ENCODE results near the gene CWC25. TPM values are rescaled to one million over a fixed set of nuclear protein-coding genes. Genes with fewer than 3 reads are reported as not detected.

Gene CWC25
- total RNA-seq, 4 donors from 2014 or later = 31.5 to 74.8 (median 34.4) TPM

GRCh38 chr17:38773258-38773657, 51.9 kb downstream of the CWC25 start:
- Histone ChIP-seq H3K4me1 (no peaks in the 10 kb centered on the region), H3K27ac (no peak overlapping the region), H3K4me3 (no peak overlapping the region), H3K36me3 (peaks cover 99% of the 10 kb centered on the region), H3K9me3 (no peaks in the 10 kb centered on the region), H3K27me3 (no peaks in the 10 kb centered on the region)
- DNase-seq (ENCODE audit: low spot score in 2 of 2) = no peak
- TF ChIP-seq POLR2AphosphoS5 (IDR thresholded peaks at IDR 0.05) (no peak), CTCF (IDR thresholded peaks at IDR 0.05) (no peak), POLR2A (IDR thresholded peaks at IDR 0.05) (no peak), EP300 (IDR thresholded peaks at IDR 0.05) (no peak)

- WGBS = 49% methylated on average over 6 of the region's 6 CpGs
Measured at GRCh38 chr17:38768417-38768816, 56.7 kb downstream of the CWC25 start.

GRCh38 chr17:38766341-38766740, 58.8 kb downstream of the CWC25 start:
- TF ChIP-seq CTCF (IDR thresholded peaks at IDR 0.05) = no peak
- TF ChIP-seq POLR2AphosphoS5 (IDR thresholded peaks at IDR 0.05) = no peak
- no peak for TF ChIP-seq EP300 (IDR thresholded peaks at IDR 0.05)
- no peak for TF ChIP-seq POLR2A (IDR thresholded peaks at IDR 0.05)
- WGBS = 80% methylated on average over 5 of the region's 5 CpGs
- DNase-seq (ENCODE audit: low spot score in 2 of 2) = no peak
- H3K36me3 ChIP-seq = peaks cover 94% of the 10 kb centered on the region
- H3K9me3 ChIP-seq = no peaks in the 10 kb centered on the region
- no peaks in the 10 kb centered on the region for H3K27me3 ChIP-seq
- no peak overlapping the region for H3K4me3 ChIP-seq
- H3K4me1 ChIP-seq = no peaks in the 10 kb centered on the region
- H3K27ac ChIP-seq = no peak overlapping the region

More at GRCh38 chr17:38768417-38768816, 56.7 kb downstream of the CWC25 start:
- TF ChIP-seq POLR2AphosphoS5 (IDR thresholded peaks at IDR 0.05) (no peak), POLR2A (IDR thresholded peaks at IDR 0.05) (no peak), CTCF (IDR thresholded peaks at IDR 0.05) (no peak), EP300 (IDR thresholded peaks at IDR 0.05) (no peak)
- H3K27ac ChIP-seq = no peak overlapping the region
- no peak overlapping the region for H3K4me3 ChIP-seq
- DNase-seq (ENCODE audit: low spot score in 2 of 2) = no peak
- no peaks in the 10 kb centered on the region for H3K27me3 ChIP-seq
- H3K4me1 ChIP-seq = no peaks in the 10 kb centered on the region
- H3K9me3 ChIP-seq = no peaks in the 10 kb centered on the region
- H3K36me3 ChIP-seq = peaks cover 97% of the 10 kb centered on the region

- H3K36me3 ChIP-seq = peaks cover 96% of the 10 kb centered on the region
- DNase-seq (ENCODE audit: low spot score in 2 of 2) = no peak
- H3K27ac ChIP-seq = no peak overlapping the region
- H3K9me3 ChIP-seq = no peaks in the 10 kb centered on the region
- WGBS = 87% methylated on average over 3 of the region's 3 CpGs
- H3K27me3 ChIP-seq = no peaks in the 10 kb centered on the region
- no peak overlapping the region for H3K4me3 ChIP-seq
- no peak for TF ChIP-seq CTCF (IDR thresholded peaks at IDR 0.05)
- TF ChIP-seq EP300 (IDR thresholded peaks at IDR 0.05) = no peak
- TF ChIP-seq POLR2AphosphoS5 (IDR thresholded peaks at IDR 0.05) = no peak
- no peak for TF ChIP-seq POLR2A (IDR thresholded peaks at IDR 0.05)
- no peaks in the 10 kb centered on the region for H3K4me1 ChIP-seq
Measured at GRCh38 chr17:38762231-38762630, 62.9 kb downstream of the CWC25 start.

- Histone ChIP-seq H3K27ac (no peak overlapping the region), H3K9me3 (no peaks in the 10 kb centered on the region), H3K27me3 (no peaks in the 10 kb centered on the region), H3K36me3 (peaks cover 96% of the 10 kb centered on the region), H3K4me3 (no peak overlapping the region), H3K4me1 (no peaks in the 10 kb centered on the region)
- no peak for TF ChIP-seq EP300 (IDR thresholded peaks at IDR 0.05)
- TF ChIP-seq POLR2AphosphoS5 (IDR thresholded peaks at IDR 0.05) = no peak
- no peak for TF ChIP-seq CTCF (IDR thresholded peaks at IDR 0.05)
- no peak for TF ChIP-seq POLR2A (IDR thresholded peaks at IDR 0.05)
- DNase-seq (ENCODE audit: low spot score in 2 of 2) = no peak
- WGBS = 81% methylated on average over 4 of the region's 4 CpGs
Measured at GRCh38 chr17:38761612-38762011, 63.5 kb downstream of the CWC25 start.

All from suprapubic skin (tissue), 4 donors.